Lower leg skin (tissue), 3 donors: ENCODE data around the gene RGPD3.

Source experiments
- CTCF ChIP-seq, 3 donors: fragments of 450-650 bp; IDR thresholded peaks; one replicate each; pipeline ENCODE4 v1.5.1; 2016; ENCODE audit warnings: antibody characterized with exemption in 3 of 3, mild to moderate bottlenecking in 3 of 3, moderate library complexity in 2 of 3
- POLR2A ChIP-seq, 2 donors: fragments of 450-650 bp; IDR thresholded peaks; one replicate each; pipeline ENCODE4 v1.6.1; 2016 to 2017; ENCODE audit warnings: antibody characterized with exemption in 2 of 2, mild to moderate bottlenecking in 1 of 2, moderate library complexity in 1 of 2

- TF ChIP-seq CTCF (IDR thresholded peaks at IDR 0.05) = no peak
- no peak for TF ChIP-seq POLR2A (IDR thresholded peaks at IDR 0.05)
Observed at GRCh38 chr2:106350980-106351379, 117.2 kb downstream of the RGPD3 start.
